Measurements from ENCODE around the gene FGF19. TPM values are rescaled to one million over a fixed set of nuclear protein-coding genes. Genes with fewer than 3 reads are reported as not detected.

FGF19 gene
- total and polyA plus RNA-seq, 7 experiments from 2014 or later, result not detected

DNA sequence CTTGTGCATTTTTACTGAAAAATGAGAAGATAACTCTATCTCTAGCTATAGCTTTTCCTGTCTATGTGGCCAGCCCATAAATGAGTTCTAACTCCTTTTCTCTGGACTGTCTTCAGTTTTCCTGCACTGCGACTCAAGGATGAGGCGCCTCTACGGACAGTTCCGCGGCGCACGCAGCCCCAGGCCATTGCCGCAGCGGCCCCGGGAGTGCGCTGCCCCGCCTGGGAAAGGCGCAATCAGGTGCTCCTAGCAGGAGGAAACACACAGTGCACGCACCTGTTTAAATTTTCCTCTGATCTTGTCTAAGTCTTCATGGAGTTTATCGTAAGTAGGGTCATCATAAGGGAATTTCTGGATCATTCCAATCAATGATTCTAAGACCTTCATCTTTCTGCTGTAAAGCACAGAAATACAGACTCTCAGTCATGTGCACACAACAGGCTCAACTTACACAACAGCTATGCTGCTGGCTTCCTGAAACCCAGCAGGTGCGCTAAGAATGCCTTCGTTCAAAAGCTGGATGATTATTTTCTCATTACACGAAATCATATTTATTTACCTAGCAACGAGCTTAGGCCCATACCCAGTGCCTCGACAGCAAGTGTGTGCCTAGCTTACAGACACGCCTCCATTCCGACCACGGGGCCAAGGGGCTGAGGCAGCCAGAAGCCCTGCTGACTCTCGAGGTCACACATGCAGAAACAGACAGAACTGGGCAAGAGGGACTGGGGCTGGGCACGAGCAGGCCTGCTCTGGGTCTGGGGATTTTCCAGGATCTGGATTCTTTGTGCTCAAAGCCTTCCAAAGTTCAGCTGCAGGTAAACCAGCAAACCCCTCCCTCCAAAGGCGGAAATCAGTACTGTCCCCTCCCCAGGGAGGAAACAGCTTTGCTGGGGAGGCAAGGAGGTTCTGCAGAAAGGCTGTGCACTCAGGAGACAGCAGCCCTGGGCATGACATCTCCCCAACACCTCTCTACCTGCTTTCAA, 35.9 kb downstream of the FGF19 start:
- Histone ChIP-seq H3K4me3 (ENCODE audit: low read length) (no peak overlapping the region), H3K9me3 (ENCODE audit: control insufficient read depth in 2 of 3, low read length in 3 of 3) (no peaks in the 10 kb centered on the region), H3K27ac (ENCODE audit: low read depth, low read length) (no peak overlapping the region), H3K4me1 (ENCODE audit: control insufficient read depth in 2 of 2, insufficient read depth in 2 of 2, low read length in 2 of 2) (peaks cover 0 to 3% of the 10 kb centered on the region in 2 donors), H3K36me3 (ENCODE audit: control insufficient read depth in 2 of 3, insufficient read depth in 3 of 3, low read length in 3 of 3) (peaks cover 0 to 89% (median 10%) of the 10 kb centered on the region in 3 experiments), H3K27me3 (ENCODE audit: control insufficient read depth in 2 of 2, insufficient read depth in 2 of 2, low read length in 2 of 2) (no peaks in the 10 kb centered on the region)
- H3K9me3 Mint-ChIP-seq, result no peaks in the 10 kb centered on the region
- POLR2A ChIA-PET, result interaction anchor here (0.7 kb wide), 1 partner anchor 375 kb away, joined by 3 read pairs; no protein-coding TSS in a partner anchor
- CTCF ChIA-PET, result no interaction called here
- H3K36me3 Mint-ChIP-seq, result peaks cover 0 to 34% (median 5%) of the 10 kb centered on the region in 5 donors
- H3K4me3 Mint-ChIP-seq, result no peak overlapping the region
- H3K4me1 Mint-ChIP-seq, result peaks cover 12 to 25% (median 17%) of the 10 kb centered on the region in 7 donors
- DNase-seq (no peak), ATAC-seq (no peak)
- no peaks in the 10 kb centered on the region for H3K27me3 Mint-ChIP-seq
- intact Hi-C loops (cut with micrococcal nuclease), result no loop called here
- H3K27ac Mint-ChIP-seq, result no peak overlapping the region

DNA sequence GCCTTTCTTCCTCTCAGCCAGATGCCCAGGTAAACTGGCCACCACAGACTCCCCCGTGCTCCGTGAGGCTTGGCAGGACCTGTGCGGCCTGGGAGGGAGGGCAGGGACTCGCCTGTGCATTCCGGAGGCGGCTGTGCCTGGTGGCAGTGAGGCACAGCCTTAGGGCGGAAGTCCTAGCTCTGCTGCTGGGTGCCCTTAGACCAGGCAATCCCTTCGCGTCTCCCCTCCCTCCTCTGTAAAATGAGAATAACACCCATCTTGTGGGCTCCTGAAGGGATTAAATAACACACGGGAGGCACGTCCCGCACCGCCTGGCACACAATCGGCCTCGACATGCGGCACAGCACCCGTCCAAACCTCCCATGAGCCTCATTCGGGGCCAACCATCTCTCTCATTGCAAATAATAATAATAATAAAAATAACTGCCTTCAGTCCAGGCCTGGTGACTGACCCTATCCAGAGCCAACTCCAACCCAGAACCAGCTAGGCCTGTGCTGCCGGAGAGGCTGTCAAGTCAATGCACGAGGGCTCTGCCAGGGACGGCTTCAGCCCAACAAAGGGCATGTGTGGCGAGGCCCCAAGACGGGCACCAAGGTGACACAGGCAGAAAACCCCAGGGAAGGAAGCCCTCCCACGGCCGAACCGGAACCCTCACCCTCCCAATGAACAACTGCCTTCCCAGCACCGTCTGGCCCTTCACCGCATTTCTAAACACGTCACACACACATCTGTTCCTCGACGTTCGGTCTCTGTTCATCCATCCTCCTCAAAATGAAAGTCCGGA, 36.9 kb downstream of the FGF19 start:
- no peak for DNase-seq
- Histone ChIP-seq H3K4me1 (ENCODE audit: control insufficient read depth in 2 of 2, insufficient read depth in 2 of 2, low read length in 2 of 2) (no peaks in the 10 kb centered on the region), H3K27me3 (ENCODE audit: control insufficient read depth in 2 of 2, insufficient read depth in 2 of 2, low read length in 2 of 2) (no peaks in the 10 kb centered on the region), H3K9me3 (ENCODE audit: control insufficient read depth in 2 of 3, low read length in 3 of 3) (no peaks in the 10 kb centered on the region), H3K4me3 (ENCODE audit: low read length) (no peak overlapping the region), H3K36me3 (ENCODE audit: control insufficient read depth in 2 of 3, insufficient read depth in 3 of 3, low read length in 3 of 3) (peaks cover 0 to 90% (median 9%) of the 10 kb centered on the region in 3 experiments), H3K27ac (ENCODE audit: low read depth, low read length) (no peak overlapping the region)
- no peak overlapping the region for H3K27ac Mint-ChIP-seq
- no peak for ATAC-seq
- H3K4me1 Mint-ChIP-seq, result peaks cover 6 to 21% (median 8%) of the 10 kb centered on the region in 7 donors
- ChIA-PET CTCF (no interaction called here), POLR2A (no interaction called here)
- no peaks in the 10 kb centered on the region for H3K27me3 Mint-ChIP-seq
- intact Hi-C loops (cut with micrococcal nuclease), result no loop called here
- peaks cover 0 to 34% (median 5%) of the 10 kb centered on the region in 5 donors for H3K36me3 Mint-ChIP-seq
- no peak overlapping the region for H3K4me3 Mint-ChIP-seq
- no peaks in the 10 kb centered on the region for H3K9me3 Mint-ChIP-seq

DNA sequence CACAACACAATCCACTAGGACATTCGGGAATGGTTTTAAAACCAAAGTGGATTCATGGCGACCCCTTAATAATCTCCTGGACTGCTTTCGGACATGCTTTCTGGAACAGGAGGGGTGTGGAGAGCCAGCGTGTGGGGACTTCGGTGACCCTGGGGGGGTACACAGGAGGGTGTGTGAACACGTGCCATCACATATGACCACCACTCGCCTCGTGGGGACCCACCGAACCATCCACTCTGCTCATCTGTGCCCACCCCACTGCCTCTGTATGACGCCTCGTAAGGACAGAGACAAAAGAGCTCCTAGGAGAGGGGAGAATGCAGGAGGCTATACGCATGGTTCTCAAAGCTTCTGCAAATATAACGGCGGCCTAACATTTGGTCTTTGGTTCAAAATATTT, 37.6 kb downstream of the FGF19 start:
- POLR2A ChIA-PET, result no interaction called here
- Mint-ChIP-seq H3K4me1 (peaks cover 6 to 21% (median 8%) of the 10 kb centered on the region in 7 donors), H3K9me3 (no peaks in the 10 kb centered on the region), H3K4me3 (no peak overlapping the region), H3K27ac (no peak overlapping the region), H3K27me3 (no peaks in the 10 kb centered on the region), H3K36me3 (peaks cover 0 to 34% (median 5%) of the 10 kb centered on the region in 5 donors)
- CTCF ChIA-PET, result no interaction called here
- Histone ChIP-seq H3K4me3 (ENCODE audit: low read length) (no peak overlapping the region), H3K9me3 (ENCODE audit: control insufficient read depth in 2 of 3, low read length in 3 of 3) (no peaks in the 10 kb centered on the region), H3K4me1 (ENCODE audit: control insufficient read depth in 2 of 2, insufficient read depth in 2 of 2, low read length in 2 of 2) (no peaks in the 10 kb centered on the region), H3K36me3 (ENCODE audit: control insufficient read depth in 2 of 3, insufficient read depth in 3 of 3, low read length in 3 of 3) (peaks cover 0 to 85% (median 4%) of the 10 kb centered on the region in 3 experiments), H3K27ac (ENCODE audit: low read depth, low read length) (no peak overlapping the region), H3K27me3 (ENCODE audit: control insufficient read depth in 2 of 2, insufficient read depth in 2 of 2, low read length in 2 of 2) (no peaks in the 10 kb centered on the region)
- intact Hi-C loops (cut with micrococcal nuclease), result no loop called here
- DNase-seq, result no peak
- no peak for ATAC-seq

GRCh38 chr11:69665669-69666068, 38.2 kb downstream of the FGF19 start:
- H3K9me3 Mint-ChIP-seq, result no peaks in the 10 kb centered on the region
- intact Hi-C loops (cut with micrococcal nuclease), result no loop called here
- CTCF ChIA-PET, result no interaction called here
- ATAC-seq (no peak), DNase-seq (no peak)
- H3K36me3 Mint-ChIP-seq, result peaks cover 0 to 36% (median 5%) of the 10 kb centered on the region in 5 donors
- H3K4me3 ChIP-seq (ENCODE audit: low read length), result no peak overlapping the region
- POLR2A ChIA-PET, result no interaction called here
- H3K27ac Mint-ChIP-seq, result no peak overlapping the region
- H3K4me1 Mint-ChIP-seq, result peaks cover 6 to 21% (median 7%) of the 10 kb centered on the region in 7 donors
- peaks cover 0 to 84% (median 4%) of the 10 kb centered on the region in 3 experiments for H3K36me3 ChIP-seq (ENCODE audit: control insufficient read depth in 2 of 3, insufficient read depth in 3 of 3, low read length in 3 of 3)
- no peak overlapping the region for H3K27ac ChIP-seq (ENCODE audit: low read depth, low read length)
- H3K9me3 ChIP-seq (ENCODE audit: control insufficient read depth in 2 of 3, low read length in 3 of 3), result no peaks in the 10 kb centered on the region
- H3K27me3 ChIP-seq (ENCODE audit: control insufficient read depth in 2 of 2, insufficient read depth in 2 of 2, low read length in 2 of 2), result no peaks in the 10 kb centered on the region
- H3K4me3 Mint-ChIP-seq, result no peak overlapping the region
- H3K4me1 ChIP-seq (ENCODE audit: control insufficient read depth in 2 of 2, insufficient read depth in 2 of 2, low read length in 2 of 2), result no peaks in the 10 kb centered on the region
- H3K27me3 Mint-ChIP-seq, result no peaks in the 10 kb centered on the region

- DNase-seq, result no peak
- H3K4me3 Mint-ChIP-seq, result no peak overlapping the region
- ChIA-PET CTCF (no interaction called here), POLR2A (interaction anchor here (1.1 kb wide), 1 partner anchor 10 kb away, joined by 5 read pairs; the partner anchor contains the start of gene LTO1)
- H3K36me3 Mint-ChIP-seq, result peaks cover 0 to 34% (median 5%) of the 10 kb centered on the region in 5 donors
- H3K4me1 ChIP-seq (ENCODE audit: control insufficient read depth in 2 of 2, insufficient read depth in 2 of 2, low read length in 2 of 2), result no peaks in the 10 kb centered on the region
- peaks cover 0 to 81% (median 4%) of the 10 kb centered on the region in 3 experiments for H3K36me3 ChIP-seq (ENCODE audit: control insufficient read depth in 2 of 3, insufficient read depth in 3 of 3, low read length in 3 of 3)
- H3K4me3 ChIP-seq (ENCODE audit: low read length), result no peak overlapping the region
- H3K27ac ChIP-seq (ENCODE audit: low read depth, low read length), result no peak overlapping the region
- intact Hi-C loops (cut with micrococcal nuclease), result no loop called here
- H3K4me1 Mint-ChIP-seq, result peaks cover 0 to 14% (median 0%) of the 10 kb centered on the region in 7 donors
- no peaks in the 10 kb centered on the region for H3K27me3 Mint-ChIP-seq
- no peaks in the 10 kb centered on the region for H3K9me3 Mint-ChIP-seq
- peak overlapping the region in 1 of 9 donors; percentile 41 for H3K27ac Mint-ChIP-seq
- no peaks in the 10 kb centered on the region for H3K27me3 ChIP-seq (ENCODE audit: control insufficient read depth in 2 of 2, insufficient read depth in 2 of 2, low read length in 2 of 2)
- H3K9me3 ChIP-seq (ENCODE audit: control insufficient read depth in 2 of 3, low read length in 3 of 3), result no peaks in the 10 kb centered on the region
- ATAC-seq, result no peak
These were observed 38.9 kb downstream of the FGF19 start for GRCh38 chr11:69664901-69665300.

DNA sequence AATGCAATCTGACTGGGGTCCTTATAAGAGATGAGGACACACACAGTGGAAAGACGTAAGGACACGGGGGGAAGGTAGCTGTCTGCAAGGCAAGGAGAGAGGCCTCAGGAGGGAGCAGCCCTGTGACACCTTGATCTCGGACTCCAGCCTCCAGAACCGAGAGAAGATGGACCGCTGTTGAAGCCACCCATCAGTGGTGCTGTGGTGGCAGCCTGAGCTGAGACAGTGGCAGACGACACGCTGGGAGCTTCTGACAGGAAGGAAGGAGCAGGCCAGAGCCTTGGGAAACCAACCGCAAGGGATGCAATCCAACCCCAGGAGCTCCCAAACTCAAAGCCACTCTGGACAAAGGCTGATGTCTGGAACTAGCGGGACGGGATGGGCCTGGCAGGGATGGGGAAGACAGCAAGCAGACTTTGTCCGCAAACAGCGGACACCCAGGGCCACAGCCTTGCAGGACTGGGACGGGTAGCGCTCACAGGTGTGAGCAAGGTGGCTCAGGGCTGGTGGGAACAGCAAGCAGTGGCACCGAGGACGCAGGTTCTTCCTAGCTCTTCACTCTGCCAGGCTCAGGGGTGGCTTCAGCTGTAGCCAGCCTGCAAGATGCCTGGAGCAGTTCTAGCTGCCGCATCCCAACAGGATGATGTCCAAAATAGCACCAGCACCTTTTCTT, 39.6 kb downstream of the FGF19 start:
- H3K4me1 Mint-ChIP-seq, result peaks cover 0 to 14% (median 0%) of the 10 kb centered on the region in 7 donors
- ChIA-PET CTCF (no interaction called here), POLR2A (interaction anchor here (1.1 kb wide), 1 partner anchor 11 kb away, joined by 5 read pairs; the partner anchor contains the start of gene LTO1)
- peaks cover 0 to 74% (median 4%) of the 10 kb centered on the region in 3 experiments for H3K36me3 ChIP-seq (ENCODE audit: control insufficient read depth in 2 of 3, insufficient read depth in 3 of 3, low read length in 3 of 3)
- H3K4me3 Mint-ChIP-seq, result no peak overlapping the region
- intact Hi-C loops (cut with micrococcal nuclease), result no loop called here
- H3K4me3 ChIP-seq (ENCODE audit: low read length), result no peak overlapping the region
- no peaks in the 10 kb centered on the region for H3K9me3 ChIP-seq (ENCODE audit: control insufficient read depth in 2 of 3, low read length in 3 of 3)
- ATAC-seq (no peak), DNase-seq (no peak)
- H3K27ac Mint-ChIP-seq, result peak overlapping the region in 2 of 9 donors; percentile 41 to 65
- peaks cover 0 to 37% (median 5%) of the 10 kb centered on the region in 5 donors for H3K36me3 Mint-ChIP-seq
- no peaks in the 10 kb centered on the region for H3K27me3 Mint-ChIP-seq
- H3K27me3 ChIP-seq (ENCODE audit: control insufficient read depth in 2 of 2, insufficient read depth in 2 of 2, low read length in 2 of 2), result no peaks in the 10 kb centered on the region
- no peaks in the 10 kb centered on the region for H3K9me3 Mint-ChIP-seq
- H3K27ac ChIP-seq (ENCODE audit: low read depth, low read length), result no peak overlapping the region
- no peaks in the 10 kb centered on the region for H3K4me1 ChIP-seq (ENCODE audit: control insufficient read depth in 2 of 2, insufficient read depth in 2 of 2, low read length in 2 of 2)

Measured in naive thymus-derived CD4-positive, alpha-beta T cell (primary cell).